Measurements from ENCODE around the gene HADHB. TPM values are rescaled to one million over a fixed set of nuclear protein-coding genes. Genes with fewer than 3 reads are reported as not detected.

Gene HADHB
- total and polyA plus RNA-seq, 2 of the 13 experiments (the other 11 are each of a cell fraction or from before 2014, with no cell fraction given), result 112 to 238 TPM

GRCh38 chr2:26244309-26245230 is at the start of gene HADHB, which contains the start of gene HADHA (continued):
- TF ChIP-seq ZNF747 (CRISPR knock-in tag; IDR thresholded peaks at IDR 0.05; ENCODE audit: borderline replicate concordance) (peak; percentile 37), DMTF1 (CRISPR knock-in tag; IDR thresholded peaks at IDR 0.05) (no peak), PRDM15 (CRISPR knock-in tag; IDR thresholded peaks at IDR 0.05) (peak; percentile 27; the same call in 1 of the 2 replicates), ZFP91 (CRISPR knock-in tag; IDR thresholded peaks at IDR 0.05; ENCODE audit: borderline replicate concordance) (peak; percentile 94), MEIS2 (CRISPR knock-in tag; IDR thresholded peaks at IDR 0.05) (peak; percentile 75; the same call in 1 of the 2 replicates), MZF1 (CRISPR knock-in tag; IDR thresholded peaks at IDR 0.05; ENCODE audit: borderline replicate concordance) (no peak), SP140L (CRISPR knock-in tag; IDR thresholded peaks at IDR 0.05; ENCODE audit: borderline replicate concordance) (0 out of 2 replicates have a peak, but pooled peaks have one; percentile 66), ZNF143 (CRISPR knock-in tag; IDR thresholded peaks at IDR 0.05) (peak; percentile 34; the same call in 1 of the 2 replicates), MXI1 (IDR thresholded peaks at IDR 0.05; ENCODE audit: borderline replicate concordance, low read depth, low read length) (peak; percentile 71; the same call in 1 of the 3 replicates), MED8 (CRISPR knock-in tag; IDR thresholded peaks at IDR 0.05; ENCODE audit: insufficient replicate concordance) (peak; percentile 2), BCLAF1 (IDR thresholded peaks at IDR 0.05) (no peak), ZNF232 (CRISPR knock-in tag; IDR thresholded peaks at IDR 0.05; ENCODE audit: borderline replicate concordance) (peak; percentile 91), SP4 (CRISPR knock-in tag; IDR thresholded peaks at IDR 0.05) (peak; percentile 91), POLR2G (IDR thresholded peaks at IDR 0.05; ENCODE audit: low read depth, low read length) (peak; percentile 98), MYNN (CRISPR knock-in tag; IDR thresholded peaks at IDR 0.05; ENCODE audit: low read depth) (0 out of 2 replicates have a peak, but pooled peaks have one; percentile 35), LCORL (IDR thresholded peaks at IDR 0.05) (no peak), LCORL (CRISPR knock-in tag; IDR thresholded peaks at IDR 0.05) (peak; percentile 86)
